Urothelium cell line (cell line): Measurements from ENCODE around the gene ABCC1.

Experiments
- DNase-seq: peaks from one replicate; pipeline ENCODE4 v3.0.0; 2011; ENCODE audit warnings: low spot score, mixed read lengths
- FAIRE-seq: peaks from 2 replicates; lab custom pipeline; 2011; peaks lifted over from hg19 to GRCh38; lab: Jason Lieb, UNC

The ABCC1 gene

GRCh38 chr16:16073891-16074881 is 124.8 kb downstream of the ABCC1 start:
- no peak for FAIRE-seq

GRCh38 chr16:16075488-16076422 is 126.3 kb downstream of the ABCC1 start:
- no peak for FAIRE-seq
- DNase-seq, result no peak

More at GRCh38 chr16:16073891-16074881, 124.8 kb downstream of the ABCC1 start:
- peak; percentile 66 for DNase-seq

- DNase-seq (no peak), FAIRE-seq (no peak)
Measured at GRCh38 chr16:16076423-16076813, 127.0 kb downstream of the ABCC1 start.

- FAIRE-seq (no peak), DNase-seq (no peak)
Measured at GRCh38 chr16:16080465-16081065, 131.1 kb downstream of the ABCC1 start.

- FAIRE-seq (no peak), DNase-seq (no peak)
Measured at GRCh38 chr16:16081141-16081540, 131.7 kb downstream of the ABCC1 start.

- FAIRE-seq (no peak), DNase-seq (no peak)
Measured at GRCh38 chr16:16082255-16082654, 132.8 kb downstream of the ABCC1 start.

GRCh38 chr16:16083421-16084156 is 134.2 kb downstream of the ABCC1 start:
- FAIRE-seq, result no peak

GRCh38 chr16:16084874-16085273 is 135.5 kb downstream of the ABCC1 start:
- DNase-seq, result no peak
- FAIRE-seq, result no peak

More at GRCh38 chr16:16083421-16084156, 134.2 kb downstream of the ABCC1 start:
- DNase-seq, result peak; percentile 17

- DNase-seq (no peak), FAIRE-seq (no peak)
Measured at GRCh38 chr16:16086653-16087446, 137.4 kb downstream of the ABCC1 start.

GRCh38 chr16:16090238-16090637 is 140.8 kb downstream of the ABCC1 start:
- FAIRE-seq (no peak), DNase-seq (no peak)

GRCh38 chr16:16092925-16093627 is 143.7 kb downstream of the ABCC1 start:
- no peak for DNase-seq
- no peak for FAIRE-seq

GRCh38 chr16:16093628-16094332 is 144.4 kb downstream of the ABCC1 start:
- no peak for FAIRE-seq
- no peak for DNase-seq

GRCh38 chr16:16095646-16096045 is 146.2 kb downstream of the ABCC1 start:
- FAIRE-seq, result no peak
- DNase-seq, result no peak

- FAIRE-seq, result no peak
- no peak for DNase-seq
Measured at GRCh38 chr16:16096121-16096857, 146.9 kb downstream of the ABCC1 start.

GRCh38 chr16:16096858-16097213 is 147.4 kb downstream of the ABCC1 start:
- FAIRE-seq, result no peak

GRCh38 chr16:16099320-16099719 is 149.9 kb downstream of the ABCC1 start:
- DNase-seq (no peak), FAIRE-seq (no peak)

More at GRCh38 chr16:16096858-16097213, 147.4 kb downstream of the ABCC1 start:
- no peak for DNase-seq

GRCh38 chr16:16100631-16101030 is 151.2 kb downstream of the ABCC1 start:
- DNase-seq, result no peak
- no peak for FAIRE-seq
